Measurements from ENCODE around the gene CNIH1.
"Not testable (repeated sequence)": the region's sequence is repeated elsewhere in the genome, so short reads cannot be mapped to it uniquely, and the experiment has no call there.

Gene CNIH1

GRCh38 chr14:54465654-54466053 is 24.5 kb upstream of the CNIH1 start:
- no peak for DNase-seq

DNA sequence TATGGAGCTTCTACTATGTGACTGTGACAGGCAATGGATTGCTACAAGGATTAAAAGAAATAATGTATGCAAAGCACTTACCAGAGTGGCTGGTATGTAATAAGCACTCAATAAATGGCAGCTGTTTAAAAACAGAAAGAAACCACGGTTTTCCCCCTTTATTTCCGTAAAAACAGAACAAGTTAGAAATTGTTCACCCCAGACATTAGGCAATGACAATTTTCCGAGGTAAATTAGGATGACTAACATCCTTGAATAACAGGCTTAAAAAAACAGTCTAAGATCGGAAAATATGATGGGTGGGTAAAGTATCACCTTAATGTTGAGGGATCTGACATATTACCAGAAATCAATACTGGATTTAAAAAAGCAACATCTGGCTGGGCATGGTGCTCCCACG is 20.9 kb upstream of the CNIH1 start:
- no peak for DNase-seq

- no peak for DNase-seq
Measured at GRCh38 chr14:54459106-54459505, 17.9 kb upstream of the CNIH1 start.

DNA sequence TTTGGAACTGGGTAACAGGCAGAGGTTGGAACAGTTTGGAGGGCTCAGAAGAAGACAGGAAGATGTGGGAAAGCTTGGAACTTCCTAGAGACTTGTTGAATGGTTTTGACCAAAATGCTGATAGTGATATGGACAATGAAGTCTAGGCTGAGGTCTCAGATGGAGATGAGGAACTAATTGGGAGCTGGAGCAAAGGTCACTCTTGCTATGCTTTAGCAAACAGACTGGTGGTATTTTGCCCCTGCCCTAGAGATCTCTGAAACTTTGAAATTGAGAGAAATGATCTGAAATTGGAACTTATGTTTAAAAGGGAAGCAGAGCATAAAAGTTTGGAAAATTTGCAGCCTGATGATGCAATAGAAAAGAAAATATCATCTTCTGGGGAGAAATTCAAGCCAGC is 17.4 kb upstream of the CNIH1 start:
- DNase-seq = not testable (repeated sequence)

DNA sequence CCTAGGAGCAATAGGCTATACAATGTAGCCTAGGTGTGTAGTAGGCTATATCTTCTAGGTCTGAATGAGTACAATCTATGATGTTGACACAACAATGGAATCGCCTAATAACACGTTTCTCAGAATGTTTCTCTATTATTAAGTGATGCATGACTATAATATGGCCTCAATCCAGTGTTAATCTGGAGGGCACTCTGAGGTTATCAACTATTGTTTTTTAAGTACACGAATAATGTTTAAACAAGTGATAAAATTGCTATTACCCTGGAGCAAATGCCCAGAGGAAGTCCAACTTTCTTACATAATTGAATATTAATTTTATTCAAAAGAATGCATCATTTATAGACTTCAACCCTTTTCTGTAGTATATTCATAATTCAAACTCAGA is 16.4 kb upstream of the CNIH1 start:
- DNase-seq = no peak

DNA sequence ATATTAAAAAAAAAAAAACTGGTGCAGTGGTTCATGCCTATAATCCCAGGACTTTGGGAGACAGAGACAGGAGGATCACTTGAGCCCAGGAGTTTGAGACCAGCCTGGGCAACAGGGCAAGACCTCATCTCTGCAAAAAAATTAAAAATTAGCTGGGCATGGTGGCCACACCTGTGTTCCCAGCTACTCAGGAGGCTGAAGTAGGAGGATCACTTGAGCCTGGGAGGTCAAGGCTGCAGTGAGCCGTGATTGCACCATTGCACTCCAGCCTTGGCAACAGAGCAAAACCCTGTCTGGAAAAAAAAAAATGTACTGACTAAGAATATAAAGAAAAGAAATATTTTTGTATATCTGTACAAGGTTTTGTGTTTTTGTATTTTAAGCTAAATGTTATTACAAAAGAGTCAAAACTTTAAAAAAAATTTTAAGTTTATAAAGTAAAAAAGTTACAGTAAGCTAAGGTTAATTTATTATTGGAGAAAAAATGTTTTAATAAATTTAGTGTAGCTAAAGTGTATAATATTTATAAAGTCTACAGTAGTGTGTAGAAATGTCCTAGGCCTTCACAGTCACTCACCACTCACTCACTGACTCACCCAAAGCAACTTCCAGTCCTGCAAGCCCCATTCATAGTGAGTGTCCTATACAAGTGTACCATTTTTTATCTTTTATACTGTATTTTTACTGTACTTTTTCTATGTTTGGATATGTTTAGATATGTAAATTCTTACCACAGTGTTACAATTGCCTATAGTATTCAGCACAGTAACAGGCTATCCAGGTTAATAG is 15.8 kb upstream of the CNIH1 start:
- not testable (repeated sequence) for DNase-seq

GRCh38 chr14:54455363-54455762 is 14.2 kb upstream of the CNIH1 start:
- DNase-seq = no peak

- DNase-seq = not testable (repeated sequence)
Measured at GRCh38 chr14:54453990-54454389, 12.8 kb upstream of the CNIH1 start.

GRCh38 chr14:54453252-54453651 is 12.1 kb upstream of the CNIH1 start:
- no peak for DNase-seq

DNA sequence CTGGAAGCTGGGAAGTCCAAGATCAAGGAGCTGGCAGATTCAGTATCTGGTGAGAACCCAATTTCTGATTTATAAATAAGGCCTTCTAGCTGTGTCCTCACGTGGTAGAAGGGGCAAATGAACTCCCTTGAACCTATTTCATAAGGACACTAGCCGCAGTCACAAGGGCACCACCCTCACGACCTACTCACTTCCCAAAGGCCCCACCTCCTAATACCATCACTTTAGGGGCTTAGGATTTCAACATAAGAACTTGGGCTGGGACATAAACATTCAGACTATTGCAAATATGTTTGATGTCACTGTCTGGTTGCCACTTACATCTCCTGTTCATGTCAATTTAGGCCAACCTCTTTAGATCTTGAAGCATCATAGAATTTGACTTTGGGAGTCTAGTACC is 10.8 kb upstream of the CNIH1 start:
- no peak for DNase-seq

- DNase-seq = no peak
Measured at GRCh38 chr14:54451121-54451601, 10.0 kb upstream of the CNIH1 start.

- DNase-seq = no peak
Measured at GRCh38 chr14:54450535-54450934, 9.4 kb upstream of the CNIH1 start.

DNA sequence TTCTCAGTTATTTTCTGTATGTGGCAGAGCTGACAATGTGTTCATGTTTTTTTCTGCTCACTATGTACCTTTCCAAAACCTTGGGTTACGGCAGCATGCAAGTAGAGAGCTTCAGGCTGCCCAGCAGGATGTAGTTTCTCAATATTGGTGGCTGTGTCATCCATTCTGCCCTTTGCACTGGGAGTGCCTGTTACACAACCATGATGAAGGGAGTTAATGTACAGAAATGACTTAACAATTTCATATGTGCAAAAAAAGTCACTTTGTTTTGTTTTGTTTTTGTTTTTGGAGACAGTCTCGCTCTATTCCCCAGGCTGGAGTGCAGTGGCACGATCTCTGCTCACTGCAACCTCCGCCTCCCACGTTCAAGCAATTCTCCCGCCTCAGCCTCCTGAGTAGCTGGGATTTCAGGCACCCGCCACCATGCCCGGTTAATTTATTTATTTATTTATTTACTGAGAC is 6.1 kb upstream of the CNIH1 start:
- no peak for DNase-seq

DNA sequence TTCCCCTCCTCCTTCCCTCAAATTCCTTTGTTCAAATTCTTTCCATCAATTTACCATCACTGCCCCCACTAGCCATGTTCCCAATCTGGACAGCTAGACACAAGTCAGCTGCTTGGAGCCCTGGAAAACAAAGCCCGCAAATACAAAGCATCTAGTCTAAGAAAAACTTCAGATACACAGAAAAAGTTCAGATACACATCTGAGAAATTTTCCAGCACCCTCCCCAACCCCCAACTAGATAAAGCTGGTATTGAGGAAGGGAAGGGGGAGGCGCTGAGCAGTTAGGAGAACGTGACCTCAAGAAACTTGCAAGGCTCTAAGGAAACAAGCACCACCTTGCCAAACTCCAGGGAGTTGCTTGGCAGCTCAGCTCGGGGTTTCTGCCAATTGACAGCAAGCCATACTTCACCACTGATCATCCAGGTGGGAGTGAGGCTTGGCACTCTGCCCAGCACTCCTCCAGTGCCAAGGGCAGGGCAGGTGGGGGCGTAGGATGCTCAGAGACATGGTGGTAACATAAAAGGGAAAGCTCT is 5.1 kb upstream of the CNIH1 start:
- DNase-seq = no peak

DNA sequence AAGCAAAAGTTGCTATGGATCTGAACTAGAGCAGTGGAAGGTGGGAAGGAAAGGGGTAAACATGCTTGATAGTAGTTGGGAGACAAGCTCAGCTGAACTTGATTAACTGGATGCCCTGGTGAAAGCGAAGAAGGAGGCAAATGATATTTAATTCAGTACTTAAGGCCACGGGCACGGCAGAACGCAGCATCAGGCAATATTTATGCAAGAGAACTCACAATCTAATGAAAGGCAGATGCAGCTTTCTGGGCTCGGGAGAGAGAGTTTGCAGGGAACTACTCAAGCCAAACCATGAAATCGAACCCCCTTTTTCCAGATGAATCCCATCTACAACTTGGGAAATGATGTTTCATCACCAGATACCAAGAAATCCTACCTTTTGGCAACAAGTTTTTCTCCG is 3.5 kb upstream of the CNIH1 start:
- no peak for DNase-seq

- DNase-seq = no peak
Measured at GRCh38 chr14:54443981-54444380, 2.8 kb upstream of the CNIH1 start.

- DNase-seq = not testable (repeated sequence)
Measured at GRCh38 chr14:54442961-54443360, 1.8 kb upstream of the CNIH1 start.

GRCh38 chr14:54440476-54440872 is 700 bp downstream of the CNIH1 start:
- DNase-seq = no peak

DNA sequence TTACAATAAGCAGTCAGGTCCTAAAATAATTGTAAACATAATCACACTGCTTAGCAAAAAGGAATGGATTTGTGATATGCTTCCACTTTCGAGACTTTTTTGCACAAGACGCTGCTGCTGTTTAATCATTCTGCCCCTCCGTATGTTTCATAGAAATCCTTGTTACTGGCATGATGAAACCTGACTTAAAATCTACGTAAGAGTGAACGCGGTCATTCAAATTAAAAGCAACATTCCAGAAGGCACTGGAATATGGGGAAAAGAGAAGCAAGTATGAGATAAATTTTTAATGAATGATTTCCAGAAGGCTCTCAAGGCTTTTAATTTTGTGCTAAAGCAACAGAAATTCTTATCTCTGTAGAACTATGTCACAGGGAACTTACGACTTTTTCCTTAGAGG is 1.1 kb downstream of the CNIH1 start:
- no peak for DNase-seq

- DNase-seq = no peak
Measured at GRCh38 chr14:54438703-54439102, 2.5 kb downstream of the CNIH1 start.

GRCh38 chr14:54437954-54438353 is 3.2 kb downstream of the CNIH1 start:
- not testable (repeated sequence) for DNase-seq

DNA sequence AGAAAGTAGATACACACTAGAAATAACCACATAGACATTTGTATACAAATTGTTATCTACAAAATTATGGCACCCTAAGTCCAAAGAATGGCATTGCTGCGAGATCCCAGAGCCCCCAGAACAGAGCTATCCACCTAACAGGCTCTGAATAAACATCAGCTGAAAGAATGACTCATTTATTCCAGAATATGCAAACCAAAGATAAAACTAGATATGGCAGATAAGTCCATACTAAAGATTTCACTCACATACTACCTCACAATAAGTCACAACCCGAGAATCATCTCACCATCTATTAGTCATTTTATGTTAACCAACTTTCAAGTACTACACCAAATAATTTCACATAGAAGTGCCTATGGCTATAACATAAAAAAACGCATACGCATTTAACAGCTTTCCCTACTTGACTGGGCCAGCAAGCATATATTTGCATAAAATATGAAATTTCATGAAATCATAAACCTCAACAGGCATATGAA is 5.6 kb downstream of the CNIH1 start:
- no peak for DNase-seq

DNA sequence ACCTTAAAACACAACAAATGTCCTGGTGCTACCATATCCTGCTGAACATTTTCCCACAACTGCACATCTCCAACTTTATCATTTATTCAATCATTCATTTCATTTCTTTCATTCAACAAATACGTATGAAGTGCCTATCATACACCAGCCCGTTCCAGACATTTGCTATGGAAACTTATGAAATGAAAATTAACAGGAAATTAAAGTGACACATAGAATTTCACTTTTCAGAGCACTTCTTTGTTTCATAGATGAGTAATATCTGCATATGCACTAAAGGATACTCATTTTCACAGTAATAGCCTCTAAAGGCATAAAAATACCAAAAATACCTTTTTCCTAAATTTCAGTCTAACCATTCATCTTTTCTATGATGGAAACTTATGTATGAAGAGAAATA is 12.6 kb downstream of the CNIH1 start:
- DNase-seq = no peak

- DNase-seq = no peak
Measured at GRCh38 chr14:54427871-54428270, 13.3 kb downstream of the CNIH1 start.
